GM18873 (cell line): ENCODE data around the gene PPP1R14B.
"Not testable (repeated sequence)": the region's sequence is repeated elsewhere in the genome, so short reads cannot be mapped to it uniquely, and the experiment has no call there.

Experiments
- ATAC-seq: cut with Tn5 transposase; IDR thresholded peaks from one replicate; pipeline ENCODE4 v1.9.1; 2021; ENCODE audit warnings: mild to moderate bottlenecking, moderate library complexity, moderate number of reproducible peaks; ENCODE audit not compliant: unreplicated experiment, low FRiP score

Gene PPP1R14B

DNA sequence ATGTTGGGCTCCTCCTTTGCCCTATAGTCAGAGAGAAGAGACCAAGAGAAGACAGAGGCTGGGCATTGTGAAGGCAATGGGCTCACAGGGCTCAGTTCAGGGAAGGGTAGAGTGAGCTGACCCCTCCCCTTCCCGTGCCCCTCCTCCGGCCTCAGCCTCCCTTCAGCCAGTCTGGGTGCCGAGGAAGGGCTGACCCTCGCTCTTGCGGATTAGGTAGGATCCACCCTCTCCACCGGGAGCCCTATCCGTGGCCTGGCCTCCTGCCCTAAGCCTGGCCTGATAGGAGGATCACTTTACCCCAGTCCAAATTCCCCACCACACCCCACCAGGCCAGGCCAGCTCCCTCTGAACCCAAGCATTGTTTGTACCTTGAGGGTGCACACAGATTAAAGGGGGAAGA is 1.8 kb upstream of the PPP1R14B start:
- no peak for ATAC-seq

DNA sequence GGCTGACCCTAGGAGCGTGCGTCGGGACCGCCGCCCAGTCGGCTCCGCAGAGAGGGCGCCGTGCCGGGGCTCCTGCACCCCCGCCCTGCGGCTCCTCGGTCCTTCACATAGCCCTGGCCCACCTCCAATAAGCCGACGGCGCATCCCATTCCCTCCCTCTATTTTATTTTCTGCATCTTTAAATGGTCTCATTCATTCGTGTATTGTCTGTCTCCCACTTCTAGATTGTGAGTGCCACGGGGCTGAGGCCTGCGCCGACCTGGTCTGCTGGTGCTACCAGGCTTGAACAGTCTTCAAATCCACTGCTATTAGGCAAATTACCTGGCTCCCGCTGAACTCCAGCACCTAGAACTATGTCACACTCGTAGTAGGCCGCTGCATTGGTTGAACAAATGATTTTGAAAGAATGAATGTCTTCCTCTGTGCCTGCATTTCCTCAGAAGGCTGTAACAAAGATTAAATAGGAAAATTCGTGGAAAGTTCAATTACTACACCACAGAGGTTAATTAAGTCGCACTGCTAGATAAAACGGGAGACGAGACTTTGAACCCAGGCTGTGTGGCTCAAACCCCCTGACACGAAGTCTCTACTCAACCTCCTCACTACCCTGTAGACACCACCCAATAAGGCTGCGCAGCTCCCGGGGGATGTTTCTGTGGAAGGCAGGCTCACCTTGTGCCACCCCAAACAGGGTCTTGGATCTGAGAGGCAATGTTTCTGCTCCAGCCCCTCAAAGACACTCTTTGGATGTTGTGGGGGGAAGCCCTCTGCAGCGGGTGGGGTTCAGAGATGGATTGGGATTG is 1.2 kb upstream of the PPP1R14B start:
- no peak for ATAC-seq

DNA sequence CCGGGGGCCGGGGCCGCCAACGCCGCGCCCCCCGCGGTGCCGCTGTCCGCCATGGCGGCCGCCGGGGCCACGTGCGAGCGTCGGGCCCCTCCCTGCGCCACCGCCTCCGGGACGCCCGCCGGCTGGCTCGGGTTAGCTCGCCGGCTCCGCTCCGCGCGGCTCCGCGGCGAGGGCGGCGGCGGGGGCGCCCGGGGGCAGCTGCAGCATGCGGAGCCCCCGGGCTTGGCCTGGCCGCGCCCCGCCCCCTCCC is 197 bp downstream of the PPP1R14B start:
- not testable (repeated sequence) for ATAC-seq

DNA sequence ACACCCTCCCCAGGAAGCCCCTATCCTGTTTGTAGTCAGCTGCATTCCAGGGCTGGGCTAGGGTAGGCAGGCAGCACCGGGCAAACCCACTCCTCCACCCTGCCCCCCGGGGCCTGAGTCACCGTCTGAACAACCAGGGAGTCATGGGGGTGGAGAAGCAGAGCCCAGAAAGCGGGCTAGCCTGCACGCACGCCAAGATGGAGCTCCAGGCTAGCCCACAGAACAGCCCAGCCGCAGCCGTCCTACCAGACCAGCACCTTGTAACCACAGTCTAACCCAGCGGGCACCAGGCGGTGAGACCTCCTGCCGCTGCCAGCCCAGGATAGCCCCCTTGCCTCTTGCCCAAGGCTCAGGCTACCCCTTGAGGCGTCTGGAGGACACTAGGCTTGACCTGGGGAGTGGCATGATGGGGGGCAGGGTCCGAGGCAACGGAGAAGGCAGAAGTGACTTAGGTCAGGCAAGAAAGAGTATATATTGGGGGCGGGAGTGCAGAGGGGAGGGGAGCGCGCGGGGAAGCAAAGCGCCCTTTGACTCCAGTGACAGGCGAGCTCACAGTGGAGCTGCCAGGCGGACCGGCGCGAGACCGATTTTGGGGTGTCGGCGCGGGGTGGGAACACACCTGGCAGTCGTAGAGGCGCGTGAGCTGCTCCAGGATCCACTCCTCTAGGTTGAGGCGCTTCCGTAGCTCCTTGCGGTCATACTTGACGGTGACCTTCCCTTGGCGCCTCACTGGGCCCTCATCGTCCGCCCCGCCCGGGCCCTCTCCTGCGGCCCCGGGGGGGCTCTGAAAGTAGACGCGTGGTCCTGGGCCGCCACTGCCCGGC is 734 bp downstream of the PPP1R14B start:
- ATAC-seq = no peak

DNA sequence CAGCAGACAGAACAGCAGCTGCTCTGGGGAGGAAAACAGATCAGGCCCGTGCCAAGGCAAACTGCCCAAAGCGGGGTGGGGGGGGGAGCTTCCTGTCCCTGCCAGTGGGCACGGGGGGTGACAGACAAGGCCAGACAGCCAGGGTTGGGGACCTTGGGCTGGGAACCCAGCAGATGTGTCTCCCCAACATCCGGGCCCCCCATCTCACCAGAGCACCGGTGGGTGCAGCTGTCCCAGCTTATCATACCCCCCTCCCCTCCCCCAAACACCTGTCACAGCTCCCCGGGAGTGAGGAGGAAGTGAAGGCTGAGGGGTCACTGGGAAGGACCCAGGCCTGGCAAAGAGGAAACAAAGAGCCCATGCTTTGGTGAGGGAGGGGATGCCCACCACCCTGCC is 1.3 kb downstream of the PPP1R14B start:
- ATAC-seq = no peak

DNA sequence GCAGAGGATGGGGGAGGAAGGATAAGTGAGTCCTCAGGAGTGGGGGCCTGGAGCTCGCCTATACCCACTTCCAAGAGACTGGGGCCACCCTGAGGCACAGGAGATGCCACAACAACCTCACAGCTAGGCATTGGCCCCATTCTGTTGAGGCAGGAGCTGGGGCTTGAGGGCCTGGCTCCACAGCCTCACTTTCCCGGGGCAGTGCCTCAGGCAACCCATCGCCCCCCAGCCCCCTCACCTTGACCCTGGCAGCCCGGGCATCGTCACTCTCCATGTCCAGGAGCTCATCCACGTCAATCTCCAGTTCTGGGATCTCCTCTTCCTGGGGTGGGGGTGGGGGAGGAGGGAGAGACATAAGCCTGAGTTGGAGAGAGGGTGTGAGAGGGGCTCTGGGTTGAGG is 1.8 kb downstream of the PPP1R14B start:
- ATAC-seq = no peak

DNA sequence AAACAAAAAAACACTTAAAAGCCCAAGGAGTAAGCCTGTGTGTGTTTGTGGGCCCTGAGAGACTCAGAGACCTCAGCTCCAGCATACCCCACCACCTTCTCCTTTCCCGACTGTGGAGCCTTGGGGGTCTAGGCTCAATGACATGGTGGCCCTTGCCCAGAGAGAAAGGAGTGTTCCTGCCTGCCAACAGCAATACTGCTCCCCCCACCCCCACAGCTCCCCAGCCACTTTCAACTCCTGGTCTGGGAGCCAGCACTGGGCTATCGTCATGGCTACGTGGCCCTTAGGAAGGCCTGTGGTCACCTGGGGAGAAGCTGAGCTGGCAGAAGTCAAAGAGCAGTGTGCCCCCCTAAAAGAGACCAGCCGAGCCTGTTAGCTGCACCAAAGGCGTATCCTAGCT is 2.6 kb downstream of the PPP1R14B start:
- ATAC-seq = no peak

DNA sequence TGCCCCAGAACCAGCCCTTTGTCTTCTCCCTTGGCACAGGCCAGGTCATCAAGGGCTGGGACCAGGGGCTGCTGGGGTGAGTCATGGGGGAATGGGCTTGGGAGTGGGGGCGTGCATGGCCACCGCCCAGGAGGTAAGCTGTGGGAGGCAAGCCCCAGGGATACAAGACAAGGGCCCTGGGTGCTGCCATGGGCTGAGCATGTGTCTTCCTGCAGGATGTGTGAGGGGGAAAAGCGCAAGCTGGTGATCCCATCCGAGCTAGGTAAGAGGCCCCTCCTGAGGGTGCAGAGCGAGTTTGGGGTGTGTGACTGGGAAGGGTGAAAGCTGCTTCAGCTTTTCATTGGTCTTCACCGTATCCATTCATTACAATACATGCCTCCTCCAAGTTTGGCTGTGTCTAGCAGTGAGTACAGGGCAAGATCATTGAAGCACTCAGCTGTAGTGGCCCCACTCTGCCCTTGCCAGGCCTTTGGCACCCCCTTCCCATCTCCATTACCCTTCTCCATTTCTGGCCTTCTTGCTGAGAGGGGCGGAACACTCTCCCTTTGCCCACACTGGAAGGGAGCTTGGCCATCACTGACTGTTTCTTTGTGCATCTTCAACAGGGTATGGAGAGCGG is 3.4 kb downstream of the PPP1R14B start:
- no peak for ATAC-seq

DNA sequence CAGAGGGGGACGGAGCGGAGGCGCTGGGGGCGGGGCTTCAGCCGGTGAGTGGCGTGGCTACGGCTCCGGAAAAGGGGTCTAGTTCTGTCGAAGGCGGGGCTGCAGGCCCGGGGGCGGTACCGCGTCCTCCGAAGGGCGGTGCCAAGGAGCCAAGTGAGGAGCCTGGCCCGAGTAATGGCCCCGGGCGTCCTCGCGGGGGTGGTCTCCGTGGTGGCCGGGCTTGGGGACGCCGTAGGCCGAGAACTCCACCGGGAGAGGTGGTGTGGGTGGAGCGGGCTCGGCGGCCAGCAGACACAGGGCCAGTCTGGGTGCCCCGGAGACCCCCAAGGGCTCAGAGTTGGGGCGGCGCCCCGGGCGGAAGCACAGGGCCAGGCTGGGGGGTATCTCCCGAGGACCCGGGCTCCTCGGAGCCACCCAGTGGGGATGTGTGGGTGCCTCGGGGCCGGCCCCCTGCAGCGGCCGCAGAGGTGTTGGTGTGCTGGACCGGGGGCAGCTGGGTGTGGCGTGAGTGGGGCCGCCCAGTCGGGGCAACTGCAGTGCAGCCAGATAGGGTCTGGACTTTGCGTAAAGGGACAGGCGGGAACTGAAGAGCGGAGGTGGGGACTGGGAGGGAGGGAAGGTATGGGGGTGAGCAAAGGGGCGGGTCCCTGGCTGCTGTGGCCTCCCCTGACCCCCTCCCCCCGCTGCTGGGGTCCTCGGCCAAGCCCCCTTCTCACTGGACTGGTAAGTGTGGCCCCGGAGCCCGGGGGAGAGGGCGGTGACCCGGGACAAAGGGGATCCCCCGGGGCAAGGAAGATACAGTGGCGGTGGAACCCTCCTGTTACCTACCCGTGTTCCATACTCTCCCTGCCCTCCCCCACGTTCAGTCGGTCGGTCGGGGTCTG is 5.0 kb downstream of the PPP1R14B start:
- ATAC-seq = peak; percentile 49

DNA sequence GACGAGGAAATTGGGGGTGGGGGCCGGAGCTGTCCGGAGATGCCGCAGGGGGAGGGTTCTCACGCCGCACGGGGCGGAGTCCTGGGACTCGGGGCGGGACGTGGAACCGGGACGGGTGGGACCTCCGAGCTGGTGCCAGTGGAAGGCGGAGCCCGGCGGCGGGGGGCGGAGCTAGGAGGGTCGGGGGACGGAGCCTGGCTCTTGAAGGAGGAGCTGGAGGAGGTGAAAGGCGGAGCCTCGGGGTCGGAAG is 5.6 kb downstream of the PPP1R14B start:
- no peak for ATAC-seq

DNA sequence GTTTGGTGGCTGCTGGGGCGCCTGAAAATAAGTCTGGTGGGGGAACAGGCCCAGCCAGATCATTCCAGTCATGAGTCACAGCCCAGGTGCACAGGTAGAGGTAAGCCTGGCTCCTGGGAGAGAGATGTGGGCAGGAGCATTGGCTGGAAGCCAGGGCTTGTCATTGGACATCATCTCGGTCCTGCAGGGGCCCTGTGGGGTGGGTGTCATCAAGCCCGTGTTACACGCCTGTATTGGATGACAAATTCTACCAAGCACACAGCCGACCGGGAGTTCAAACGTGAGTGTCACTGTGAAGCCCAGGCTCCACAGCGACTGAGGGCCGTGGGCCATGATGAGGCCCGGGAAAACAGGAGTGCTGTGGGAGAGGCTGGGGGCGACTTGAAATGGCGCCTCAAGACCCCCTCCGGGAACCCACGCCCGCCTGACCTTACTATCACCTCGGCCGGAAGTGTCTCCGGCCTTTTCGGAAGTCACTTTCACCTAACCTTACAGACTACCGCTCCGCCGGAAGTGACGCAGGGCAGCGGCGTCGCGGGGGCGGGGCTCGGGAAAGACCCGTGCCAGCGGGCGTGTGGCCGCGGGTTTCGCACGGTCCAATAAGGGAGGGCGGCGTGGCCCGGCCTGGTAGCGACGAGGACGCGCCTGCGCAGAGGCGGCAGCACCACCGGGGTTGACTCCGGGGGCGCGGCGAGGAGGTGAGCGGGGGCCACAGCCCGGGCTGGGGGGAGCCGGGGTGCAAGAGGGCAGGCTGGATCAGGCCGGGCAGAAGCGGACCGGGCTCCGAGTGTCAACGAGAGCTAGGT is 6.1 kb downstream of the PPP1R14B start, which contains the start of gene FKBP2:
TSS of gene FKBP2 (plus strand) at position 661 of the 806 bp plus-strand sequence. CDS start 1,293 bp downstream, outside the sequence.
- ATAC-seq = peak; percentile 44

DNA sequence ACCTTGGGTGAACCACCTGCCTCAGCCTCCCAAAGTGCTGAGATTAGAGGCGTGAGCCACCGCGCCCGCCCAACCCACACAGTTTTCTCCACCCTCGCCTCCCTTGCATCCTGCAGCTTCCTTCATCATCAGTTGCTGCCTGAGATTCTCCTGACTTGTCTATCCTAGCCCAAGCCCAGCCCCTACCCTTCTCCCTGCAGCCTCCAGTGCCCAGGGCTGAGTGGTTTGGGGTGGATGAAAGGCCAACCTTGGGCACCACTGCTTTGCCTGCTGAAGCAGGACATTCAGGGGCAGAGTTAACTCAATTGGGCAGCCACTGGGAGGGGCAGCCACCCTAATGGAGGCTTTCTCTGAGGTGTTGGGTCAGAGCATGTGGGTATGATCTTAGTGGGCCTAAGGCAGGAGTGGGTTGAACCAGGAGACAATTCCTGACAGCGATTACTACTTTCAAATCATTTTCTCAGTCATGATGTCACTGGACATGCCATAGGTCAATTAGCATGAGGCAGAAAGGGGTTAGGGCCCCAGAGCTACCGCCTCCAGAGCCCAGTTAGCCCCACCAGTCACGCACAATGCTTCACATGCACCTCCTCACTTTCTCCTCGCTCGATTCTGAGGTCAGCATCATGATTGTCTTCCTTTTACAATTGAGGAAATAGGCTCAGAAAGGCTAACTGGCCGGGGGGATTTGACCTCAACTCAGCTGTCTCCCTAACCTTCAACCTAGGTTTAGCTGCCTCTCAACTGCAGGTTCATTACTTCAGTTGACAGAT is 6.9 kb downstream of the PPP1R14B start:
- ATAC-seq = no peak

DNA sequence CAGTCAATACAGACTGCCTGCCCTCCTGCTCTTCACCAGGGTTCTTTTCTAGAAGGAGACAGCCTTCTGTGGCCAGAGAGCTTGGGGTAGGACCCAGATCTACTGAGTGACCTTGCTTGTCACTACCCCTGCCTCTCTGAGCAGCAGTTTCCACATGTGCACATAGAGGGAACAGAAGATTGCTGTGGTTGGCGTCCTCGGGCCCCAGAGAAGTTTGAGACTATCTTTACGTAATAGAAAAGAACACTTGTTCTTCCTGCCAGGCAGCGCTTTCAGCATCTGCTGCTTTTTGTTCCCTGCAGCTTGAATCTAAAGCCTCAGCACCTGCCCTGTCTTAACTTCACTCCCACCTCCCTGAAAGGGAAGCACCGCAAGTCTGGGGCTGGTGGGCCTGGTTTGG is 7.7 kb downstream of the PPP1R14B start:
- no peak for ATAC-seq

DNA sequence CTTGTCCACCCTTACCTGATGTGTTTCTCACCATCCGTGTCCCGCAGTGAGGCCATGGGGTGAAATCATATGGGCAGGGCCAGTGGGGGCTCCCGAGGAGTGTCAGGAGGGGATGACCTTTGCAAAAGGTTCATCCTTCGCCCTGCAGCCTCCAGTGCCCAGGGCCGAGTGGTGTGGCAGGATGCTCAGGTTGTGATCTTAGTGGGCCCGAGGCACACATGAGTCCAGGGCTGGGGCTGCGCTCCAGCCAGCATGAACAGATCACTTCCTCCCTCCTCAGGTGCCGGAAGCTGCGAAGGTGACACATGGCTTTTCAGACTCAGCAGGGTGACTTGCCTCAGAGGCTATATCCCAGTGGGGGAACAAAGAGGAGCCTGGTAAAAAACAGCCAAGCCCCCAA is 8.7 kb downstream of the PPP1R14B start:
- ATAC-seq = no peak

DNA sequence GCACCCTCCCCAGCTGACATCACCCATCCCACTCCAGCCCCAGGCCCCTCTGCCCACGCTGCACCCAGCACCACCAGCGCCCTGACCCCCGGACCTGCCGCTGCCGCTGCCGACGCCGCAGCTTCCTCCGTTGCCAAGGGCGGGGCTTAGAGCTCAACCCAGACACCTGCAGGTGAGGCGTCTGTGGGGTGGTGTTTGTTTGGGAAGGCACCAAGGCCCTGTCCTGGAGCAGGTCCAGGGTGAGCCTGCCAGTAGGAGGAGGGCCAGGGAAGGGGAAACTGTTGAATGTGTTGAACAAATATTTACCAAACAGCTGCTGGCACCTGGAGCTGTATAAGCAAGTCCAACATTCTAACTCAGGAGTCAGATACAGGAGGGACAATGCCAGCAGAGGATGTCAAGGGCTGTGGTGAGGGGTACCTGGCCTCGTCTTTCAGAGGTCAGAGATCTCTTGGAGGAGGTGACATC is 9.2 kb downstream of the PPP1R14B start:
- ATAC-seq = no peak

DNA sequence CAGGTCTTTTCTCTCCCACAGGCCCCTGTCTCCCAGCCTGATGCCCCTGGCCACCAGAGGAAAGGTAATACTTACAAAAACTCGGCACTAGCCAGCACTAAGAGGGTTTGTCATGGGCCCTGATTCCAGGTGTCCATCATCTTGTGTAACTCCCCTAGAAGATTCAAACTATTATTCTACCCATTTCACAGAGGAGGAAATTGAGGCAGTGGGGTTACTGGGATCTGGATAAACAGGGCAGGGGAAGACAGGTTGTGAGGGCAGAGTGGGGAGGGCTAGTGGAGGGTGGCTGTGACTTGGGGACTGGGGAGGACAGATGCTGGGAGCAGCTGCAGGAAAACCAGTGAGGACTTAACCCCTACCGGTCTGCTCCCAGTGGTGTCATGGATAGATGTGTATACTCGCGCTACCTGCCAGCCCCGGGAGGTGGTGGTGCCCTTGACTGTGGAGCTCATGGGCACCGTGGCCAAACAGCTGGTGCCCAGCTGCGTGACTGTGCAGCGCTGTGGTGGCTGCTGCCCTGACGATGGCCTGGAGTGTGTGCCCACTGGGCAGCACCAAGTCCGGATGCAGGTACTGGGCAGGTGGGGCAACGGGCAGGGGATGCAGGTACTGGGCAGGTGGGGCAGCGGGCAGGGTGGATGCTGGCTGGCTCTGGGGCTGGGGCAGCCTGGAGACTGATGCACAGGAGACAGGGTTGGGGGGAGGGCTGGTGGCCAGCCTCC is 11.1 kb downstream of the PPP1R14B start:
- ATAC-seq = no peak

DNA sequence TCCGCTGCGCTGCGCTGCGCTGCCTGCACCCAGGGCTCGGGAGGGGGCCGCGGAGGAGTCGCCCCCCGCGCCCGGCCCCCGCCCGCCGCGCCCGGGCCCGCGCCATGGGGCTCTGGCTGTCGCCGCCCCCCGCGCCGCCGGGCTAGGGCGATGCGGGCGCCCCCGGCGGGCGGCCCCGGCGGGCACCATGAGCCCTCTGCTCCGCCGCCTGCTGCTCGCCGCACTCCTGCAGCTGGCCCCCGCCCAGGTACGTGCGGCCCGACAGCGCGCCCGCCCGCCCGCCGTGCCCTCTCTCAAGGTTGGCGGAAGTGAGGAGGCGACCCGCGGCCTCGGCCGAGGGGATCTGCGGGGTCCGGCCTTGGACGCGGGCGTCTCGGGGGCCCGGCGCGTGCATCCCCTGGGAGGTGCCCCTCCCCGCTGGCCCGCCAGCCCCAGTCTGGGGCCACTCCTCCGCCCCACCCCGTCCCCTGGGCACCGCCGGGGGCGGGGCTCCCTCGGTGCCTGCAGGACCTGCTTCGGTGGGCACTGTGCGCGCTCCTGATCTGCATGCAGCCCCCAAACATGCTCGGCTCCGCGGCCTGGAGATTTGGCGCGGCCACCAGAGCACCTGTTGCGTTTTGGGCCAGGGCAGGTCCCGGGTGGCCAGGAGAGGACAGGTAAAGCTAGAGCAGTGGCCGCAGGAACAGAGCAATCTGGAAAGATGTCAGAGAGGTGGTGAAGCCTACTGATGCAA is 11.9 kb downstream of the PPP1R14B start:
- ATAC-seq = no peak
